Measurements from ENCODE around the gene REEP6.

Gene REEP6

GRCh38 chr19:1507192-1507660, 16.2 kb downstream of the REEP6 start:
- H3K9ac ChIP-seq (ENCODE audit: low read length): no peak overlapping the region
- H3K4me3 ChIP-seq (ENCODE audit: low read depth, low read length): peak overlapping the region; percentile 85
- H3K27ac ChIP-seq (ENCODE audit: low read depth, low read length): no peak overlapping the region
- no peaks in the 10 kb centered on the region for H3K9me3 ChIP-seq (ENCODE audit: control insufficient read depth, insufficient read depth, low read depth, low read length)
- peaks cover 67% of the 10 kb centered on the region for H3K27me3 ChIP-seq (ENCODE audit: control insufficient read depth, insufficient read depth, low read length)
- H3K4me1 ChIP-seq (ENCODE audit: control insufficient read depth, insufficient read depth, low read length): peaks cover 9% of the 10 kb centered on the region; the same call in 1 of the 2 replicates
- H3K36me3 ChIP-seq (ENCODE audit: control insufficient read depth, insufficient read depth, low read length): no peaks in the 10 kb centered on the region

DNA sequence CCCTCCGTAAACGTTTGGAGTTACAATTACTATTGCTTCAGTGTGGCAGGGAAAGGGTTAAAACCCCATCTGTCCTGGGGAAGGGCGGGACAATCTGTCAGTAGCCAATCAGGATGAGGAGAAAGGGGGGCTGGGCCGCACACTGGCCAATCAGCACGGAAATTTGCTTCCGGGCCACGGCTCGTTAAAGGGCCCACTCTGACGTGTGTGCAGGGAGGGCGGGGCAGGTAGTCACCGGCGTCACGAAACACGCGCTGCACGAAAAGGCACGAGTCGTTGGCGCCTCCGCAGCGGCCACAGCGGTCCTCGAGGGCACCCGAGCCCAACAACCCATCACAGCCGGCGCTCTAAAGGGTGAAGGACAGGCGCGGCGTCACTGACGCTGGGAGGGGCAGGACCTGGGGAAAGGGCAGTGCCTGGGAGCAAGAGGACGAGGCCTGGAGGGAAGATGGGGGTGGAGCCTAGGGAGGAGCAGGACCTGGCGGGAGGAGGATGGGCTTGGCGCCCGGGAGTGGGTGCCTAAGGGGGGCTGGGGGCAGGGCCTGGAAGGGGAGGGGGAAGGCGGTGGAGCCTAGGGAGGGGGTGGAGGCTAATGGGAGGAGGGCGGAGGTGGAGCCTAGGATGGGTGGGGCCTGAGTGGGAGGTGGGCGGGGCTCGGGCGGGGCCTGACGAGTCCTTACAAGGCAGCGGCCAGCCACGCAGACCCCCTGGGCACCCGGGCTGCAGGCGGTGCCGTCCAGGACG, 17.0 kb downstream of the REEP6 start:
- no peaks in the 10 kb centered on the region for H3K9me3 ChIP-seq (ENCODE audit: control insufficient read depth, insufficient read depth, low read depth, low read length)
- peak overlapping the region; percentile 85 for H3K4me3 ChIP-seq (ENCODE audit: low read depth, low read length)
- H3K36me3 ChIP-seq (ENCODE audit: control insufficient read depth, insufficient read depth, low read length): no peaks in the 10 kb centered on the region
- peaks cover 66% of the 10 kb centered on the region for H3K27me3 ChIP-seq (ENCODE audit: control insufficient read depth, insufficient read depth, low read length)
- peaks cover 9% of the 10 kb centered on the region; the same call in 1 of the 2 replicates for H3K4me1 ChIP-seq (ENCODE audit: control insufficient read depth, insufficient read depth, low read length)
- peak overlapping the region; percentile 63 for H3K9ac ChIP-seq (ENCODE audit: low read length)
- H3K27ac ChIP-seq (ENCODE audit: low read depth, low read length): peak overlapping the region; percentile 63; the same call in 1 of the 2 replicates

GRCh38 chr19:1508507-1508856, 17.5 kb downstream of the REEP6 start:
- no peak overlapping the region for H3K9ac ChIP-seq (ENCODE audit: low read length)
- H3K9me3 ChIP-seq (ENCODE audit: control insufficient read depth, insufficient read depth, low read depth, low read length): no peaks in the 10 kb centered on the region
- peaks cover 61% of the 10 kb centered on the region for H3K27me3 ChIP-seq (ENCODE audit: control insufficient read depth, insufficient read depth, low read length)
- peak overlapping the region; percentile 54 for H3K4me3 ChIP-seq (ENCODE audit: low read depth, low read length)
- peaks cover 5% of the 10 kb centered on the region; the same call in 1 of the 2 replicates for H3K4me1 ChIP-seq (ENCODE audit: control insufficient read depth, insufficient read depth, low read length)
- no peak overlapping the region for H3K27ac ChIP-seq (ENCODE audit: low read depth, low read length)
- no peaks in the 10 kb centered on the region for H3K36me3 ChIP-seq (ENCODE audit: control insufficient read depth, insufficient read depth, low read length)

- Histone ChIP-seq H3K27me3 (ENCODE audit: control insufficient read depth, insufficient read depth, low read length) (peaks cover 55% of the 10 kb centered on the region), H3K27ac (ENCODE audit: low read depth, low read length) (no peak overlapping the region), H3K4me3 (ENCODE audit: low read depth, low read length) (no peak overlapping the region), H3K9ac (ENCODE audit: low read length) (no peak overlapping the region), H3K36me3 (ENCODE audit: control insufficient read depth, insufficient read depth, low read length) (no peaks in the 10 kb centered on the region), H3K9me3 (ENCODE audit: control insufficient read depth, insufficient read depth, low read depth, low read length) (no peaks in the 10 kb centered on the region), H3K4me1 (ENCODE audit: control insufficient read depth, insufficient read depth, low read length) (peaks cover 5% of the 10 kb centered on the region; the same call in 1 of the 2 replicates)
These were observed 18.8 kb downstream of the REEP6 start for GRCh38 chr19:1509602-1510441.

DNA sequence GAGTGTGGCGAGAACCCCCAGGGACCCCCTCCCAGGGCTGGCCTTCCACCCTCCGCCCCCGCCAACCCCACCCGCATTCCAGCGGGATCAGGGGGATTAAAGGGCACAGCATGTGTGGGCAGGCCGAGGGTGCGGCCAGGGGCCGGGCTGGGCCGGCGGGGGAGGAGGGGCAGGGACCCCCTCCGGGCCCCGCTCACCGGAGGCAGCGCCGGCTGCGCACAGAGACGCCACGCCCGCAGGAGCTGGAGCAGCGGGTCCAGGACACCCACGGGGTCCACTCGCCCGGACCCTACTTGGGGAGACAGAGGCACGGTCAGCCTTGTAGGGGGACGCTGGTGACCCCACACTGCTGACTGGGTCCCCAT, 19.4 kb downstream of the REEP6 start:
- H3K4me3 ChIP-seq (ENCODE audit: low read depth, low read length): no peak overlapping the region
- H3K36me3 ChIP-seq (ENCODE audit: control insufficient read depth, insufficient read depth, low read length): no peaks in the 10 kb centered on the region
- no peak overlapping the region for H3K9ac ChIP-seq (ENCODE audit: low read length)
- H3K27ac ChIP-seq (ENCODE audit: low read depth, low read length): no peak overlapping the region
- no peaks in the 10 kb centered on the region for H3K9me3 ChIP-seq (ENCODE audit: control insufficient read depth, insufficient read depth, low read depth, low read length)
- peaks cover 5% of the 10 kb centered on the region; the same call in 1 of the 2 replicates for H3K4me1 ChIP-seq (ENCODE audit: control insufficient read depth, insufficient read depth, low read length)
- peaks cover 56% of the 10 kb centered on the region for H3K27me3 ChIP-seq (ENCODE audit: control insufficient read depth, insufficient read depth, low read length)

- Histone ChIP-seq H3K9me3 (ENCODE audit: control insufficient read depth, insufficient read depth, low read depth, low read length) (no peaks in the 10 kb centered on the region), H3K4me1 (ENCODE audit: control insufficient read depth, insufficient read depth, low read length) (peaks cover 5% of the 10 kb centered on the region; the same call in 1 of the 2 replicates), H3K27me3 (ENCODE audit: control insufficient read depth, insufficient read depth, low read length) (peaks cover 56% of the 10 kb centered on the region), H3K36me3 (ENCODE audit: control insufficient read depth, insufficient read depth, low read length) (no peaks in the 10 kb centered on the region), H3K27ac (ENCODE audit: low read depth, low read length) (no peak overlapping the region), H3K4me3 (ENCODE audit: low read depth, low read length) (no peak overlapping the region), H3K9ac (ENCODE audit: low read length) (no peak overlapping the region)
These were observed 19.8 kb downstream of the REEP6 start for GRCh38 chr19:1510807-1511206.

DNA sequence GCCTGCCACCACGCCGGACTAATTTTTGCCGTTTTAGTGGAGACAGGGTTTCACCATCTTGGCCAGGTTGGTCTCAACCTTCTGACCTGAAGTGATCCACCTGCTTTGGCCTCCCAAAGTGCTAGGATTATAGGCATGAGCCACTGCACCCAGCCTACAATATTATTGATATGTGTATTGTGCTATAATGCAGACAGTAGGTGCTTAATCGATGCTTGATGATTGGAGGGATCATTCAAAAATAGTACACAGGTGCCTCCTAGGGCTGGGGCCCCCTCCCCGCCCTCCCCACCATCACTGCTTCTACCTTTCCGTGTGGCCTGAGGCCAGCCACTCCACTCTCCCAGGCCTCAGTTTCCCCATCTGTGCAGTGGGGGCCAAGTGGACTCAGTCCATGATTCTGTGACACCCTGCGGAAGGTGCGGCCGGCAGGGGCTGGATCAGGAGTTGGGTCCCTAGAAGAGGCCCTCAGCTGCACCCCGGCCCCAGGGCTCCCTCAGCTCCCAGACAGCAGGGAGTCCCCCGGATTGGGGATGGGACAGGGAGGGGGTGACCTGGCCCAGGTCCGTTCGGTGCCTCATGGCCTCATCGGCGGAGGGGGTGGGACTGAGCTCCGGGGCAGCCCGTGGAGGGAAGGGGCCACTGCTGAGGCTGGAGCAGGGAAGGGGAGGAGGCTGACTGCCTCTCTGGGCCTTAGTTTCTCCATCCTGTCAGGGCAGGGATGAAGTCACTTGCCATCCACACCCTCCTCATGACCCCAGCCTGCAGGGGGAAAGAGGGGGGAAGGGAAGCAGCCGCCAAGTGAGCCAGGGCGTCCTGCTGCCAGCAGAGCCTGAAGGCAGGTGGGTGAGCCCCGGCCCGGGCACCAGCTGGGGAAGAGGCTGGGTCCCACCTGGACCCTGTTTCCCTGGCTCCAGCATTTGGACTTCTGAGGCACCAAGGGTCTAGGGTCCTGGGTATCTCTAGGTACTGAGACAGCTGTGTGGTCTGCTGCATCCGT, 20.6 kb downstream of the REEP6 start:
- Histone ChIP-seq H3K9ac (ENCODE audit: low read length) (no peak overlapping the region), H3K36me3 (ENCODE audit: control insufficient read depth, insufficient read depth, low read length) (no peaks in the 10 kb centered on the region), H3K4me1 (ENCODE audit: control insufficient read depth, insufficient read depth, low read length) (peaks cover 5% of the 10 kb centered on the region; the same call in 1 of the 2 replicates), H3K27ac (ENCODE audit: low read depth, low read length) (no peak overlapping the region), H3K27me3 (ENCODE audit: control insufficient read depth, insufficient read depth, low read length) (peaks cover 56% of the 10 kb centered on the region), H3K4me3 (ENCODE audit: low read depth, low read length) (no peak overlapping the region), H3K9me3 (ENCODE audit: control insufficient read depth, insufficient read depth, low read depth, low read length) (no peaks in the 10 kb centered on the region)

- Histone ChIP-seq H3K27me3 (ENCODE audit: control insufficient read depth, insufficient read depth, low read length) (peaks cover 56% of the 10 kb centered on the region), H3K27ac (ENCODE audit: low read depth, low read length) (no peak within 1 kb of the TSS), H3K36me3 (ENCODE audit: control insufficient read depth, insufficient read depth, low read length) (no peaks in the 10 kb centered on the region), H3K4me1 (ENCODE audit: control insufficient read depth, insufficient read depth, low read length) (peaks cover 3% of the 10 kb centered on the region; the same call in 1 of the 2 replicates), H3K9me3 (ENCODE audit: control insufficient read depth, insufficient read depth, low read depth, low read length) (no peaks in the 10 kb centered on the region), H3K9ac (ENCODE audit: low read length) (no peak within 1 kb of the TSS), H3K4me3 (ENCODE audit: low read depth, low read length) (peak within 1 kb of the TSS; percentile 52)
These were observed 21.9 kb downstream of the REEP6 start, which contains the start of gene ADAMTSL5 for GRCh38 chr19:1512671-1513498. Gene ADAMTSL5, minus strand, starts transcription at chr19:1513019. Its CDS starts 2,076 bp downstream, at chr19:1510943.

DNA sequence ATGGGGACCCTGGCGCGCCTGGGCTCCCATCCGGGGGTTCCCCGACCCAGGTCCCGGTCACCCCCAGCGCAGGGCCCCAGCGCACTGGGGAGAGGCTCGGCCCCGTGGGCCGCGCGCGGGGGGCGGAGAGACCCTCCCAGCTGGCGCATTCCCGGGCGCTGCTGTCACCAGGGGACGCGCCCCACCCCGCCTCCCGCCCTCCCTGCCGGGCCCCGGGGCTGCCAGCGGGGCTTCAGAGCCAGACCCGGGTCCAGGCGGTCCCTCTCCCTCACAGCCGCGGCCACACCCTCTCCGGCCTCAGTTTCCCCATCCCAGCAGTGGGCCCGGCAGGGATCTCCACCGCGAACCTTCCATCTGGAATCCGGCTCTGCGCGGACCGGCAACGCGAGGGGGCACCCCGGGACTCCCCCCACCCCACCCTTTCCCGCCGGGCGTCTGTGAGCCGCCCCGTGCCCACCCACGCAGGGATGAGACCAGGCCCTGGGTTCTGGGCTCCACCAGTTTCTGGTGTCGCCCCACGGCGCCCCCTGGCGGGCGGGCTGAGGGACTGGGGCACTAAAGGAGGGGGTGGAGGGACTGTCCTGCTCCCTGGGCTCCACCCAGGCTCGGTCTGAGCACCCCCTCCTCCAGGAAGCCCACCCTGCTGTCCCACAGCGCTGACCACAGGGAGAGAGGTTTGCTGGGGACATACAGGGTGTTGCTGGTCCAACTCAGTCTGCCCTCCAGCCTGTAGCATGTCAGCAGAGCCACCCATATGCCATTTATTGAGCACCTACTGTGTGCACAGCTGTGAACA, 22.7 kb downstream of the REEP6 start:
- Histone ChIP-seq H3K27ac (ENCODE audit: low read depth, low read length) (no peak overlapping the region), H3K27me3 (ENCODE audit: control insufficient read depth, insufficient read depth, low read length) (peaks cover 62% of the 10 kb centered on the region), H3K36me3 (ENCODE audit: control insufficient read depth, insufficient read depth, low read length) (no peaks in the 10 kb centered on the region), H3K9ac (ENCODE audit: low read length) (no peak overlapping the region), H3K4me1 (ENCODE audit: control insufficient read depth, insufficient read depth, low read length) (peaks cover 3% of the 10 kb centered on the region; the same call in 1 of the 2 replicates), H3K9me3 (ENCODE audit: control insufficient read depth, insufficient read depth, low read depth, low read length) (no peaks in the 10 kb centered on the region), H3K4me3 (ENCODE audit: low read depth, low read length) (peak overlapping the region; percentile 52)

Data from HUES6 (cell line).